Erythroblast (primary cell): ENCODE measurements around the gene FAM228B.

Experiments used
- GATA1 ChIP-seq: IDR thresholded peaks from 2 replicates; pipeline ENCODE4 v1.6.1; 2011; ENCODE audit warnings: low read depth, mild to moderate bottlenecking, control low read depth, low read length, moderate library complexity
- POLR2A ChIP-seq: IDR thresholded peaks from 2 replicates; pipeline ENCODE4 v1.6.1; 2011; ENCODE audit warnings: mild to moderate bottlenecking, low read length

DNA sequence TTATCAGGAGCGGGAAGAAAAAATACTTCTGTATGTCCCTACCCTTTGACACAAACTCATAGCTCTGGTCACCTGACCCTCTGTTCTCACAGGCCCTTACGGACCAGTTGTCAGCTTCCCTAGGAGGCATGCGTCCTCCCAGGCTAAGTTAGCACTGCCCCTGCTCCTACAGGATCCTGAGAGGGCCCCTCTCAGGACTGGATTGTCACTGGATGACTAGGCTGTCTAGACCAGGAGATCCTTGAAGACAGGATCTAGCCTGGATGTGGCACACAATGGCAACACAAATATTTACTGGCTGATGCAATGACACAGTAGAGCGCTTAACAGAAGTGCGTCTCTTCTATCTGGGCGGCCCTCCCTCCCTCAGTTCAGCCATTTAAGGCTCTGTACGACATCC is 59.2 kb downstream of the FAM228B start:
- TF ChIP-seq POLR2A (no peak), GATA1 (no peak)
